ENCODE data around the gene ICAM2.

Gene ICAM2

DNA sequence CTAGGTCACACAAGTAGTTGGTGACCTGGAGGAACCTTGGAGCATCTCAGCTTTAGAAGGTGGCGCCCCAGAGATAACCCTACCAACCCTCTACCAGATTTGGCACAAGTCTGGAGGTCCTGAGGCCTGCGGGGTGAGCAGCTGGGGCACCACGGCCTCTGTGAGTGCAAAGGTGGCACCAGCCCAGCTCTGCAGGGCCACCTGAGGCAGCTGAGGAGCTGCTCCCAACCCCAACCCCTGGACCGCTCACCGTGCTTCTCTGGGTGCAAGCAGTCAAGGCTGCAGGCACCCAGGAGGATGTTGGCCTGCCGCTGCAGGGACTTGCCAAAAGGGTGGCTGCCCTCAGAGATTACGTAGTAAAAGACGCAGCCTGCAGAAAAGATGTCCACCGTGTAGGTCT is 28.4 kb upstream of the ICAM2 start:
- TF ChIP-seq, protein P1, sequence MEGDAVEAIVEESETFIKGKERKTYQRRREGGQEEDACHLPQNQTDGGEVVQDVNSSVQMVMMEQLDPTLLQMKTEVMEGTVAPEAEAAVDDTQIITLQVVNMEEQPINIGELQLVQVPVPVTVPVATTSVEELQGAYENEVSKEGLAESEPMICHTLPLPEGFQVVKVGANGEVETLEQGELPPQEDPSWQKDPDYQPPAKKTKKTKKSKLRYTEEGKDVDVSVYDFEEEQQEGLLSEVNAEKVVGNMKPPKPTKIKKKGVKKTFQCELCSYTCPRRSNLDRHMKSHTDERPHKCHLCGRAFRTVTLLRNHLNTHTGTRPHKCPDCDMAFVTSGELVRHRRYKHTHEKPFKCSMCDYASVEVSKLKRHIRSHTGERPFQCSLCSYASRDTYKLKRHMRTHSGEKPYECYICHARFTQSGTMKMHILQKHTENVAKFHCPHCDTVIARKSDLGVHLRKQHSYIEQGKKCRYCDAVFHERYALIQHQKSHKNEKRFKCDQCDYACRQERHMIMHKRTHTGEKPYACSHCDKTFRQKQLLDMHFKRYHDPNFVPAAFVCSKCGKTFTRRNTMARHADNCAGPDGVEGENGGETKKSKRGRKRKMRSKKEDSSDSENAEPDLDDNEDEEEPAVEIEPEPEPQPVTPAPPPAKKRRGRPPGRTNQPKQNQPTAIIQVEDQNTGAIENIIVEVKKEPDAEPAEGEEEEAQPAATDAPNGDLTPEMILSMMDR (conservative IDR thresholded peaks at IDR 0.05; ENCODE audit: low read length): no peak
- H3K4me3 ChIP-seq (ENCODE audit: low read length): no peak overlapping the region
- DNase-seq (ENCODE audit: low read depth): no peak

DNA sequence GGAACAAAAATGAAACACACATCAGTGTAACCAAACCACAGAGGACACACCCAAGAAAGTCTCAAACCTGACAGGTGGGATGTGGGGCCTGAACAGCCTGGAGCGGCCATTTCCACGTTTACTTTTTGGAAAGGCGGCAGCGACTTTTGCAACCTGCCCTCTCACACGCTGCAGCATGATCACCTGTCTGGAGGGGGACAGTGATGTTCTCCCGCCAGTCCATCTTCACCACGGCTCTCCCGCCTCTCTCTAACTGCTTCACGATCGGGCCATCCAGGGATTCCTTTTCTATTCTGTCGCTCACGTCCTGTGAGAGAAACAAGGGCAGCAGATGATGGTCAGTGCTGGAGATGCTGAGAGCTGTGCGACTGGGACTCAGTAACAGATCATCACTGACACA is 24.7 kb upstream of the ICAM2 start:
- TF ChIP-seq, protein P1 (conservative IDR thresholded peaks at IDR 0.05; ENCODE audit: low read length): no peak
- no peak for DNase-seq (ENCODE audit: low read depth)
- H3K4me3 ChIP-seq (ENCODE audit: low read length): no peak overlapping the region

DNA sequence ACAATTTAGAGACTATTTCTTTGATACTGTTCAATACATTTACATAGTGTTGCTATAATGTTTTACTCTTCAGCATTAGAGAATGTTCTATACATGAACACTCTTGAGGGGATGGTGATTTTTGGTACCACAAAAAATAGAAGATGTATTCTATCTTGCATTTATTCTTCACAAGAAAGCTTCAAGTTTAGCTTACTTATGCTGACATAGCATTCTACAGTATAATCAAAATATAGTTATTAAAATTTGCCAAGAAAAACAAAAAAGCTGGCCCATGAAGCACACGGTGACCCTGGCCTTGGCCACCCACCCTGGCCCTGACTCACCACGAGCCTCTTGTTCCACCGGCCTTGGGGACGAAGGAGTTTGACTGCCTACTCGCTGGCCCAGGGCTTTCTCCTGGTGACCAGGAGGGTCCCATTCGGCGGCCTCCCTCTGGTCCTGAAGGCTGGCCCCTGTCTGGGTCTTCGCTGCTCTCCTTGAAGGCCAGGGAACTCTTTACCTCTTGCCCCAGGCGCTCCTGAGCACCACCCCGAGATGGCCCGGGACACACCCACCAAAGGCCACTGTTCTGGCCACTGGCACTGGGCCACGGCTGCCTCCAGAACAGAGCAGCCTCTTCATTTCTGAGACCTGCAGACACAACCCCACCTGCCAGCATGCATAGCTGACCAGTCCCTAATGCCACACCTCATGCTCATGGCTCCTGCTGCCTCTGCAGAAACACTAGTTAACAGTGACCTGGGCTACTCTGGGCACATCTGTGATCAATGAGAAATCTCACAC is 22.5 kb upstream of the ICAM2 start:
- TF ChIP-seq, protein P1 (conservative IDR thresholded peaks at IDR 0.05; ENCODE audit: low read length): no peak
- DNase-seq (ENCODE audit: low read depth): no peak
- no peak overlapping the region for H3K4me3 ChIP-seq (ENCODE audit: low read length)

DNA sequence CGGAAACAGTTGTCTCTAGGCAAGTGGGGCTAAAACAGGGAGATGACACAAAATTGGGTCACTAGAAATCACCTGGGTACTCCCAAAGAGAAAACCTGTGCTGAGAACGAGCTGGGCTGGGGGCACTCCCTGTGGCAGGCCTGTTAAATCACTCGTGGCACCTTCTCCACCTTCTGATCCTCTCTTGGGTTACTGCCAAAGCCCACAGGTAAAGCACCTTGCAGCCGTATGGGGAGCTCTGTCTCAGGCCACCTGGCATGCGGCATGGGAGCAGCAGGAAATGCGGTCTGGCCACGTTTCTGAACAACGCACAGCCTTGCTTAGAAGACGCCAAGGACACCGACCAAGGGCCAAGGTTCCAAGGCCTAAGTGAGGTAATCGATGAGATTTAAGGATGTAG is 21.5 kb upstream of the ICAM2 start:
- no peak for DNase-seq (ENCODE audit: low read depth)
- H3K4me3 ChIP-seq (ENCODE audit: low read length): no peak overlapping the region
- TF ChIP-seq, protein P1 (conservative IDR thresholded peaks at IDR 0.05; ENCODE audit: low read length): no peak

DNA sequence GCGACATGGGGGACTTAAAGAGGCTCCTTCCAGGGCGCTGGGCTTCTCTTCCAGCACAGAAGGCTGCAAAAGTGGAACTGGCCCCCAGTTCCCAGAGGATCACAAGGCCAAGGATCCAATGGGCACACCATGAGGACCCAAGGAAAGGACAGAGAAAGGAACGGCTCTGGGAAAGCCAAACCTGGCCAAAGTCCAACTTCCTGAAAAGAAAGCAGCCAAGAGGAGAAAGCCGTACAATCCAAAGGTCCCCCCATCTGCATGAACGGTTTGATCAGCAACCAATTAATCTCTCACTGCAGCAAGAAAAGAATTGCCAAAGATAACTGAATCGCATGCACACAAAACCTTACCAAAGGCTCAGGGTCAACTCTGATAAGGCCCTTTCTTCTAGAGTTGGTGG is 19.8 kb upstream of the ICAM2 start:
- no peak for DNase-seq (ENCODE audit: low read depth)
- TF ChIP-seq, protein P1 (conservative IDR thresholded peaks at IDR 0.05; ENCODE audit: low read length): no peak

DNA sequence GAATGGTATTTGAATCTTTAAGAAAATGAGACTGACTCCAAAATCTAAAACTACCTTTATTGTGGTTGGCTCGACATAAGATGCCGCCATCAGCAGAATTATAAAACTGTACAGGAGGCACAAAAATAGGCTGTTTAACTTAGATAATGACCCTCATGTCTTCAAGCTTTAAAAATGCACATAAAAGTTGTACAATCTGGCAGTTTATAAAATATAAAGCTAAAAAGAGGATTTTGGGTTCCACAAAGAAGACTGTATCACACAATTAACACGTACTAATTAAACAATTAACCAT is 18.6 kb upstream of the ICAM2 start:
- DNase-seq (ENCODE audit: low read depth): no peak
- H3K4me3 ChIP-seq (ENCODE audit: low read length): no peak overlapping the region
- TF ChIP-seq, protein P1 (conservative IDR thresholded peaks at IDR 0.05; ENCODE audit: low read length): no peak

More for the DNA sequence above, 19.8 kb upstream of the ICAM2 start:
- H3K4me3 ChIP-seq (ENCODE audit: low read length): no peak overlapping the region

DNA sequence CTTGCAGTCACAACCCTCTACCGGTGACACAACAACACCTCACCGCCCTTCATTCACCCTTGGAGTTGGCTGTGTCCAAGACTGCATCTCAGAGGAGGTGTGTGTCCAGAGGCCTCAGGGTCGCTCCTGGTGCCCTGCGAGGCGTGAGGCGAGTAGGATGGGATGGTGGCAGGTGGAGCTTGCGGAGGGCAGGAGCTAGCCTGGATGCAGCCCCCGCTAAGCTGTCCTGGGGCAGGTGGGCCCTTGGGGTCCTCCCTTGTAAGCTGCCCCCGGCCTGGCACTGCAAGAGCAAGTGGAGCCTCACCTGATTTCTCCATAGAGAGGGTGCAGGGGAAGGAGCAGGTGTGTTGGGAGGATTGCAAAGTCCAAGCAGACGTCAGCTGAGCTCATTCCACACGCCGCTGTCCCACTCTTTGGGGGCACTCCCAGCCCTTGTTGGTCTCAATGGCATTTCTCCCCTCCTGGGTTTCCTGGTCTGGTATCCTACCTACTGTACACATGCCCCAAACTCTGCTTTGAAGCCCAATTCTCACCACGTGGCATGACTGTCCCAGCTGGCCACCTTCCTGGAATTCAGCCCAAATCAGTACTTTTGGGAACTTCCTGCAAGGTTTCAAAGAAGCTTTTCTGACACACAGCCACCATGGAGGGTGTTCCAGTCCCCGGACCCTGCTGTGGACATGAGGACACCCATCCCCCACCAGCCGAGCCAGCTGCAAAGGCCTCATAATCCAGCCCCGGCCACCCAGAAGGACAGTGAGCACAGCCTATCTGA is 18.1 kb upstream of the ICAM2 start:
- no peak overlapping the region for H3K4me3 ChIP-seq (ENCODE audit: low read length)
- TF ChIP-seq, protein P1 (conservative IDR thresholded peaks at IDR 0.05; ENCODE audit: low read length): no peak
- no peak for DNase-seq (ENCODE audit: low read depth)
